ENCODE data around the gene ATXN7L1.

GRCh38 chr7:105846404-105846803 lies 30.0 kb downstream of the ATXN7L1 start:
- TF ChIP-seq ZNF598 (CRISPR knock-in tag; IDR thresholded peaks at IDR 0.05; ENCODE audit: borderline replicate concordance) (no peak), ARHGAP35 (CRISPR knock-in tag; IDR thresholded peaks at IDR 0.05; ENCODE audit: borderline replicate concordance) (no peak), PBX3 (CRISPR knock-in tag; IDR thresholded peaks at IDR 0.05; ENCODE audit: borderline replicate concordance) (no peak), ETS1 (CRISPR knock-in tag; IDR thresholded peaks at IDR 0.05) (no peak), YY1 (IDR thresholded peaks at IDR 0.05; ENCODE audit: insufficient read depth, insufficient replicate concordance, low read depth, low read length) (no peak), ZNF382 (CRISPR knock-in tag; IDR thresholded peaks at IDR 0.05; ENCODE audit: borderline replicate concordance) (no peak), ZSCAN25 (CRISPR knock-in tag; IDR thresholded peaks at IDR 0.05) (no peak), ATF2 (CRISPR knock-in tag; IDR thresholded peaks at IDR 0.05) (no peak), HMGXB4 (CRISPR knock-in tag; IDR thresholded peaks at IDR 0.05; ENCODE audit: borderline replicate concordance in 1 of 2, low read depth in 1 of 2) (no peak), ZNF550 (CRISPR knock-in tag; IDR thresholded peaks at IDR 0.05; ENCODE audit: borderline replicate concordance) (no peak), MAX (IDR thresholded peaks at IDR 0.05) (no peak), ZNF503 (CRISPR knock-in tag; IDR thresholded peaks at IDR 0.05) (no peak)
